H7 (cell line): Measurements from ENCODE around the gene FKBP8. TPM values are rescaled to one million over a fixed set of nuclear protein-coding genes. Genes with fewer than 3 reads are reported as not detected.

Source experiments
- DNase-seq: peaks from one replicate; pipeline ENCODE4 v3.0.0; 2012
- H3K27me3 ChIP-seq: 2 replicates; pipeline ENCODE4 v1.6.0; 2011; ENCODE audit warnings: mild to moderate bottlenecking, low read length; ENCODE audit not compliant: control insufficient read depth, insufficient read depth
- H3K36me3 ChIP-seq: replicated peaks from 2 replicates; pipeline ENCODE4 v1.5.1; 2011; ENCODE audit warnings: low read length; ENCODE audit not compliant: control insufficient read depth, insufficient read depth
- H3K4me3 ChIP-seq: 2 replicates; pipeline ENCODE4 v1.5.1; 2011; ENCODE audit warnings: low read depth, mild to moderate bottlenecking, control low read depth, low read length, moderate library complexity; ENCODE audit not compliant: insufficient read depth
- total RNA-seq: library from RNA; depleted of rRNA; stranded (reverse); fragments of >200 nt; shearing (Covaris generic); gene quantifications from 2 replicates; pipeline ENCODE4 v1.2.3, GENCODE V29; 2014

The FKBP8 gene
- total RNA-seq, 1 experiment from 2014 or later, result 446 TPM

- Histone ChIP-seq H3K36me3 (no peaks in the 10 kb centered on the region), H3K27me3 (no peaks in the 10 kb centered on the region), H3K4me3 (peak overlapping the region; percentile 99)
- peak; percentile 73 for DNase-seq
Observed at GRCh38 chr19:18520848-18521691, 22.3 kb downstream of the FKBP8 start.

- no peaks in the 10 kb centered on the region for H3K27me3 ChIP-seq
- H3K36me3 ChIP-seq, result no peaks in the 10 kb centered on the region
- peak; percentile 79 for DNase-seq
- H3K4me3 ChIP-seq, result peak overlapping the region; percentile 99
Observed at GRCh38 chr19:18519962-18520847, 23.2 kb downstream of the FKBP8 start.

GRCh38 chr19:18518639-18519038, 24.7 kb downstream of the FKBP8 start:
- no peak overlapping the region for H3K4me3 ChIP-seq
- no peaks in the 10 kb centered on the region for H3K36me3 ChIP-seq
- DNase-seq, result no peak
- no peaks in the 10 kb centered on the region for H3K27me3 ChIP-seq

- Histone ChIP-seq H3K4me3 (no peak overlapping the region), H3K27me3 (no peaks in the 10 kb centered on the region), H3K36me3 (no peaks in the 10 kb centered on the region)
- no peak for DNase-seq
Observed at GRCh38 chr19:18517606-18518005, 25.8 kb downstream of the FKBP8 start.

- Histone ChIP-seq H3K27me3 (no peaks in the 10 kb centered on the region), H3K36me3 (no peaks in the 10 kb centered on the region), H3K4me3 (no peak overlapping the region)
- DNase-seq, result no peak
Observed at GRCh38 chr19:18515959-18516358, 27.4 kb downstream of the FKBP8 start.

- H3K4me3 ChIP-seq, result no peak overlapping the region
- H3K36me3 ChIP-seq, result no peaks in the 10 kb centered on the region
- no peaks in the 10 kb centered on the region for H3K27me3 ChIP-seq
- no peak for DNase-seq
Observed at GRCh38 chr19:18514800-18515682, 28.3 kb downstream of the FKBP8 start.

GRCh38 chr19:18513868-18514267, 29.5 kb downstream of the FKBP8 start:
- H3K36me3 ChIP-seq, result no peaks in the 10 kb centered on the region
- DNase-seq, result no peak
- H3K27me3 ChIP-seq, result no peaks in the 10 kb centered on the region
- no peak overlapping the region for H3K4me3 ChIP-seq

- Histone ChIP-seq H3K36me3 (no peaks in the 10 kb centered on the region), H3K4me3 (no peak overlapping the region)
- DNase-seq, result no peak
Observed at GRCh38 chr19:18510216-18510615, 33.2 kb downstream of the FKBP8 start.

GRCh38 chr19:18508585-18508984, 34.8 kb downstream of the FKBP8 start:
- H3K36me3 ChIP-seq, result no peaks in the 10 kb centered on the region
- no peaks in the 10 kb centered on the region for H3K27me3 ChIP-seq
- H3K4me3 ChIP-seq, result no peak overlapping the region
- DNase-seq, result no peak

More at GRCh38 chr19:18510216-18510615, 33.2 kb downstream of the FKBP8 start:
- H3K27me3 ChIP-seq, result no peaks in the 10 kb centered on the region

- Histone ChIP-seq H3K4me3 (no peak overlapping the region), H3K27me3 (no peaks in the 10 kb centered on the region), H3K36me3 (no peaks in the 10 kb centered on the region)
- DNase-seq, result no peak
Observed at GRCh38 chr19:18507727-18508440, 35.5 kb downstream of the FKBP8 start.

- no peak for DNase-seq
- H3K27me3 ChIP-seq, result no peaks in the 10 kb centered on the region
- no peaks in the 10 kb centered on the region for H3K36me3 ChIP-seq
Observed at GRCh38 chr19:18507021-18507726, 36.2 kb downstream of the FKBP8 start.

GRCh38 chr19:18506101-18506930, 37.1 kb downstream of the FKBP8 start:
- Histone ChIP-seq H3K36me3 (no peaks in the 10 kb centered on the region), H3K4me3 (no peak overlapping the region), H3K27me3 (no peaks in the 10 kb centered on the region)
- no peak for DNase-seq

More at GRCh38 chr19:18507021-18507726, 36.2 kb downstream of the FKBP8 start:
- H3K4me3 ChIP-seq, result no peak overlapping the region
